RWPE2 (cell line): ENCODE results near the gene NRIP2.

Experiments used
- ATAC-seq: fragments of 200-7000 bp; cut with Tn5 transposase; 3 replicates; pipeline ENCODE4 v1.9.1; 2021; ENCODE audit warnings: low read depth
- DNase-seq: peaks from one replicate; pipeline ENCODE4 v3.0.0-alpha.2; 2020; ENCODE audit warnings: low spot score
- H3K27ac ChIP-seq: fragments of 450-650 bp; 2 replicates; pipeline ENCODE4 v1.5.1; 2017; ENCODE audit warnings: mild to moderate bottlenecking; ENCODE audit not compliant: poor library complexity, severe bottlenecking
- H3K27me3 ChIP-seq: fragments of 250-450 bp; sonication (Bioruptor Pico); 2 replicates; pipeline ENCODE4 v1.5.1; 2021; ENCODE audit warnings: mild to moderate bottlenecking, moderate library complexity; ENCODE audit not compliant: insufficient read depth, poor library complexity, severe bottlenecking
- H3K36me3 ChIP-seq: fragments of 250-450 bp; sonication (Bioruptor Pico); 2 replicates; pipeline ENCODE4 v1.5.1; 2020; ENCODE audit warnings: low read depth, mild to moderate bottlenecking, moderate library complexity
- H3K4me1 ChIP-seq: fragments of 250-450 bp; sonication (Bioruptor Pico); 2 replicates; pipeline ENCODE4 v1.5.1; 2021; ENCODE audit warnings: mild to moderate bottlenecking, moderate library complexity; ENCODE audit not compliant: insufficient read depth, poor library complexity, severe bottlenecking
- H3K4me3 ChIP-seq: fragments of 250-450 bp; sonication (Bioruptor Pico); 2 replicates; pipeline ENCODE4 v1.5.1; 2021; ENCODE audit warnings: mild to moderate bottlenecking, moderate library complexity; ENCODE audit not compliant: severe bottlenecking
- H3K9me3 ChIP-seq: fragments of 250-450 bp; sonication (Bioruptor Pico); 2 replicates; pipeline ENCODE4 v1.5.1; 2021; ENCODE audit warnings: mild to moderate bottlenecking, moderate library complexity; ENCODE audit not compliant: severe bottlenecking
- CTCF ChIP-seq: fragments of 450-650 bp; IDR thresholded peaks from one replicate; pipeline ENCODE4 v1.5.1; 2017; ENCODE audit warnings: mild to moderate bottlenecking, moderate library complexity; ENCODE audit not compliant: poor library complexity, severe bottlenecking

NRIP2 gene

GRCh38 chr12:2779281-2779680 is 55.6 kb downstream of the NRIP2 start:
- H3K27me3 ChIP-seq = peaks cover 24% of the 10 kb centered on the region
- no peaks in the 10 kb centered on the region for H3K36me3 ChIP-seq
- ATAC-seq = no peak
- no peak overlapping the region for H3K4me3 ChIP-seq
- TF ChIP-seq CTCF = no peak
- DNase-seq = no peak
- no peaks in the 10 kb centered on the region for H3K9me3 ChIP-seq
- H3K27ac ChIP-seq = no peak overlapping the region
- no peaks in the 10 kb centered on the region for H3K4me1 ChIP-seq

- no peaks in the 10 kb centered on the region for H3K9me3 ChIP-seq
- H3K4me1 ChIP-seq = no peaks in the 10 kb centered on the region
- peaks cover 27% of the 10 kb centered on the region for H3K27me3 ChIP-seq
- ATAC-seq (no peak), DNase-seq (no peak)
- no peaks in the 10 kb centered on the region for H3K36me3 ChIP-seq
- no peak overlapping the region for H3K4me3 ChIP-seq
- H3K27ac ChIP-seq = no peak overlapping the region
- TF ChIP-seq CTCF = no peak
These were observed 58.6 kb downstream of the NRIP2 start for GRCh38 chr12:2776129-2776806.

- ATAC-seq (no peak; the same call in 2 of the 3 replicates), DNase-seq (no peak)
- Histone ChIP-seq H3K27ac (no peak overlapping the region), H3K4me1 (no peaks in the 10 kb centered on the region), H3K27me3 (peaks cover 27% of the 10 kb centered on the region), H3K9me3 (no peaks in the 10 kb centered on the region), H3K36me3 (no peaks in the 10 kb centered on the region), H3K4me3 (no peak overlapping the region)
- no peak for TF ChIP-seq CTCF
These were observed 59.4 kb downstream of the NRIP2 start for GRCh38 chr12:2775431-2775830.
